ENCODE measurements around the gene TXNRD2.

Gene TXNRD2

DNA sequence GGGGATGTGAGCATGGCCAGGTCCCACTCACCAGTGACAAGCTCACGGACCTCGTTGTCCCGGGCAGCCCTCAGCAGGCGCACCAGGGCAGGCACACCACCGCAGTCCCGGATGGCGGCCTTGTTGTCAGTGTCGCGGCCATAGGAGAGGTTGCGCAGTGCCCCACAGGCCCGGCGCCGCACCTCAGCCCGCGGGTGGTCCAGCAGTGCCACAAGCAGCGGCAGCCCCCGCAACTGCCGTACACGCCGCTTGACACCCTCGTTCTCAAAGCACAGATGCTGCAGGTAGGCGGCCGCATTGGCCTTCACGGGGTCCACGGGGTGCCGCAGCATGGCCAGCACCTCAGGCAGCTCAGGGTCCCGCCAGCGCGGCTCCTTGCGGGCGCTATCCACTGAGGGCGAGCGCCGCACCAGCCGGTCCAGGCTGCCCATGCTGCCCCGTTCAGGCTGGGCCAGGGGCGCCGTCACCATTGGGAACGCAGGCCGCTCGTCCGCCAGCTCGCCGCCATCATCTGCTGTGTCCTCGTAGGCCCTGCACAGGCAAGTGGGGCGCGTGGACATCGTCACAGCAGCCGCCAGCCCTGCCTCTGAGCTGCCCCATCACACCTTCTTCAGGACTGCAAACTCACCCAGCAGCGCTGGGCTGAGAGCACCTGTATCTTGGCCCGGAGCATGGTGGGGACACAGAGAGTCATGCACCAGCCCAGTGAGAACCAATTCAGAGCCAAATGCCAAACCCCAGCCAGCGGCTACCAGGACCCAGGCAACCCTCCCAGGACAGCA is 38.3 kb upstream of the TXNRD2 start:
- no peak for DNase-seq

DNA sequence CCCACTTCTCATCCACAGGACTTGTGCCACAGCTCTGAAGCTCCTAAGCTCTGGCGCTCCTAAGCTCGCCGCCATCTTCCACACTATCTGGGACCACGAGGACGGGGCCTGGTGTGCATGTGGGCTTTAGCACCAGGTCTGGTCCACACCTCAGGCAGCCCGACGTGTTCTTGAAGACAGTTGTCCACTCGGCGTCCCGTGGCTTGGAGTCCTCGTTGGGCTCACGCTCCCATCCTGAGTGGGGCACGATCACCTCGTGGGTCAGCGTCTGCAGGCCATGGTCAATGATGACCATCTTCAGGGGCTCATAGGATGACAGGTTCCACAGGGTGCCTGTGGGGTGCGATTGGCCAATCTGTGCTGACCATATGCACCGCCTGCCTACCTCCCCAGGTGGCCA is 37.1 kb upstream of the TXNRD2 start:
- DNase-seq, result no peak

DNA sequence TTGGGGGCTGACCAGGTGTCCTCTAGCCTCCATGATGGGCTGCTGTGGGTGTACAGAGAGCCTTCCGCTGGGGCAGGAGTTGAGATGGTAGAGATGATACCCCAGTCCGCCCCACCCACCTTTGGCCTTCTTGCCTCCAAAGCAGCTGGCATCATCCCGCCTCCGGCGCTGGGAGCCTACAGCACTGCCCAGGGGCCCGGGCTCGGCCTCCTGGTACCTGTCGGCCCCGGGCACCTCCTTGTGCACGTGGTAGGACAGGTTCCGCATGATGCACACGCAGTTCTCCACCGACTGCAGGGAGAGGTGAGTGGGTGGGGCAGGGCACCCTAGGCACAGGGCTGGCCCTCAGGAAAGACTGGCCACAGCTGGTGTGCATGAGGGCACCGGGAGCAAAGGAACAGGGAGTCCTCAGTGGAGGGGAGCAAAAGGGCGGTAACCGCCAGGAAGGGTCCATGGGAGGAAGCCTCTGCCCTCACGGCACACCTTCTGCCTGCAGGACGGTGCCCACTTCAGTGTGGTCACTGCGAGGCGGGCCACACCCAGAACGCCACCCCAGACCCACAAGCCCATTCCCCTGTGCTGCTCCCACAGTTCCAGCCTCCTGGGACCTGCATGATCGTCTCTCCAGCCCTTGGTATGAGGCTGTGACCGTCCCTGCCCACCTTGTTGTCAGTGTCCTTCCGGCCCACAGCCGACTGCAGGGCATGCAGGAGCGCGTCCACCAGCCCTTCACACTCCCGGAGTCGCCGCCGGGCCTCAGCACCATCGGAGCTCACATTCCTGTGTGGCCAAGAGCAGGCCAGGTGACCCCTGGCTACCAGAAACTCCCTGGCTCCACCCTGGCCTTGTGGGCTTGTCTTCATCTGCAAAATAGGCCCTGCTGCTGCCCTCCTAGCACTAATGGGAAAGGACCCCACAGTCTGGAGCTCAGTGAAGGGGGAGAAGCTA is 36.0 kb upstream of the TXNRD2 start:
- no peak for DNase-seq

DNA sequence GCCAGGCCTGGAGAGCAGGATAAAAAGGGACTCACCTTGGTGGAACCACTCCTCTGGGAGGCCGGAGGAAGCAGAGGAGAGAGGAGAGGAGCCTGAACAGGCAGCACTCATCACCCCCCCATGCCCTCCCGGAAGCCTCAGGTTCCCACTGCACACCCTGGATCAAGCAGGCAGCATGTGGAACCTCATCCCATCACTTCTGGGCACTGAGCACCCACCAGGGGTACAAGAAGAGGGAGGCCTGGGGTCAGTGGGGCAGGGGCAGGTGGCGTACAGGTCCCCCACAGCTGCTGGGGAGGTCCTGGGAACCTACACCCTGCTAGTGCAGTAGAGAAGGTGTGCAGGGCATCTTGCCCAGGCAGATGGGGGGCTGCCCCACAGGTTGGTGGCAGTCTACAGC is 35.1 kb upstream of the TXNRD2 start:
- DNase-seq, result no peak

DNA sequence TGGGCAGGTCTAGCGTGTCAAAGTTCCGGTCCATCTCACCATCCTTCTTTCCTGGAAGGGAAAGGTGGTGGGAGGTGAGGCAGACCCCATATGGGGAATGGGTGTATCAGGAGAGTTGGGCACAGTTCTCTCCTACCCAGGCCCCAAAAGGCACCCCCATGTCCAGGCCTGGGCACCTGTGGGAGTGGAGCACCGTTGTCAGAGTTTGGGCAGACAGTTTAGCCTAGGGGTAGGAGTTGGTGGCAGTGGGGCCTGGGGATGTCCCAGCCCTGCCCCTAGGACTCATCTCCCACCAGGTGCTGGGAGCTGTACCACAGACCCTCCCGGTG is 34.1 kb upstream of the TXNRD2 start:
- DNase-seq, result no peak

DNA sequence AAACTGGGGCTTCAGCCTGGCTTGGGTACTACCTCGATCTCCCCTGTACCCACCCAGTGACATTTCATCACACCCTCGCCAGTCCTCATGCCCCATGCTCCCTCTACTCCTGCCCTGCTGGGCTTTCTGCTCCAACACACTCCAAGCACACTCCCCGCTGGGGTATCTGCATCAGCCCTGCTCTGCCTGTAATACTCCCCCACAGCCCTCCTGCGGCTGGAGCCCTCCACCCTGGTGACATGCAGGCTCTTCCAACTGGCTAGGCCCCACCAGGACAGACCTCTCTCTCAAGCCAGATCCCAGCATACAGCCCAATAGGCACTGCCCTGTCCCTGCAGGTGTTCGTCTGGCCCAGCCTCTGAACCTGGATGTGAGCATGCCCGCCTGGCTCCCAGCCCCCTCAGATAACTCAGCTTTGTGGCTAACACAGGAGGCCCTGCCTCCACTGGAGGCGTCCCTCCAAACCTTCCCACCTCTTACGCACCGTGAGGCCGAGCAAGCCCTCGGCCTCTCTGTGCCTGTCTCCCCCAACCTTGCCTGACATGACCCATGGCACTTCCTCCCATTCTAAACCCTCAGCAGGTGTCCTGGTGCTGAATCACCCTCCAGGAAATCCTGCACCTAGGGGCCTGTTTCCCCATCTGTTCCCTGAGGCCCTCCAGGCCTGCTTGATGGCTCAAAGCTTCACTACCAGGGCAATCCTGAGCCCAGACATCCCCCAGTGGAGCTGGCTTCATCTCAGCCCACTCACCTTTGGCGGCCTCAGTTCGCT is 33.5 kb upstream of the TXNRD2 start:
- DNase-seq, result no peak

DNA sequence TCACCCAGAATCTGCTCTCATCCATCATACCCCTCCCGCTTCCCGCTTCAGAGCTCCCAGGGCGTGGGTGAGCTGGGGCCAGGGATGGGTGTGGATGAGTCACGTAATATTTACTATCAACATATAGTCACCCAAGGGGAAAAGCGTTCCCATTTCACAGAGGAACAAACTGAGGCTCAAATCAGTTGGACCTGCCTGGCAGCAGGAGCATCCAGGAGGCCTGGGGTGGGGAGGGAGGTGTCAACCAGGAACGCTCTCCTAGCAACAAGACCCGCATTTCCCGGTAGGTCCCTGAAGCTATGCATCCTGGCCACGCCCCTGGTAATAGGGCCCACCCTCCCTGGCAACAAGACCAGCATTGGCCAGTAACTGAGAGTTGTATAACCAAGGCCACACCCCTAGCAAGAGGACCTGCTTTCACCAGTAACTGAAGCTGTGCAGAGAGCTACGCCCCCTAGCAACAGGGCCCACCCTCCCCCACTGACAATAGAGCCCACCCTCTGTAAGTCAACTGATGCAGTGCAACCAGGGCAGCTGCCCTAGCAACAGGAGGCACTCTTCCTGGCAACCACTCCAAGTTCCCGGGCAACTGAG is 32.7 kb upstream of the TXNRD2 start:
- DNase-seq, result peak; percentile 92

DNA sequence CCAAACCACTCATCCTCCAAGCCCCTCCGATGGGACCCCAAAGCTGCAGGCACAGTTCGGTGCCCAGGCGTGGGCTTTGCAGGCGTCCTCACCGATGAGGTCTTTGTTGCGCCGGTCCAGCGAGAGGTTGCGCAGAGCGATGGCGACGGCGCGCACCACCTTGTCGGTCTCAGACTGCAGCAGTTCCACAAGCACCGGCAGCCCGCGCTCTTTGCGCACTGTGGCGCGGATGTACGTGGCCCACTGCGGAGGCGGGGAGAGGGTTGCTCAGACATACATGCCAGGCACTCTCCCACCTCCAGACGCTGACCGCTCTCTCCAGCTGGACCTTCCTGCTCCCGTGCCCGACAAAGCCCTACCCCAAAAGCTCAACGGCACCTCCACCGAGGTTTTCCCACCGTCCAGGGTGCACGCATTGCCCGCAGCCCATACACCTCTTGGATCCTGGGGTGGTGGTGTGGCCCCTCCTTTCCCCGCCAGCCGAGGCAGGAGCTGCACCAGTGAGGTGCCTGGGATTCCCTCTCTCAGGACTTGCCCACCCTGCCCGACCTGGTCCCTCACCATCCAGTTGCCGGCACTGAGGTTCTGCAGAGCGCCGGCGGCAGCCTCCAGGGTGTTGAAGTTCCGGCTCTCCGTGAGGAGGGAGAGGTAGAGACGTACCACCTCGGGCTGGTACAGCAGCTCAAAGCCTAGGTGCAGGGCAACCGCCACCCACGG is 32.1 kb upstream of the TXNRD2 start:
- no peak for DNase-seq

DNA sequence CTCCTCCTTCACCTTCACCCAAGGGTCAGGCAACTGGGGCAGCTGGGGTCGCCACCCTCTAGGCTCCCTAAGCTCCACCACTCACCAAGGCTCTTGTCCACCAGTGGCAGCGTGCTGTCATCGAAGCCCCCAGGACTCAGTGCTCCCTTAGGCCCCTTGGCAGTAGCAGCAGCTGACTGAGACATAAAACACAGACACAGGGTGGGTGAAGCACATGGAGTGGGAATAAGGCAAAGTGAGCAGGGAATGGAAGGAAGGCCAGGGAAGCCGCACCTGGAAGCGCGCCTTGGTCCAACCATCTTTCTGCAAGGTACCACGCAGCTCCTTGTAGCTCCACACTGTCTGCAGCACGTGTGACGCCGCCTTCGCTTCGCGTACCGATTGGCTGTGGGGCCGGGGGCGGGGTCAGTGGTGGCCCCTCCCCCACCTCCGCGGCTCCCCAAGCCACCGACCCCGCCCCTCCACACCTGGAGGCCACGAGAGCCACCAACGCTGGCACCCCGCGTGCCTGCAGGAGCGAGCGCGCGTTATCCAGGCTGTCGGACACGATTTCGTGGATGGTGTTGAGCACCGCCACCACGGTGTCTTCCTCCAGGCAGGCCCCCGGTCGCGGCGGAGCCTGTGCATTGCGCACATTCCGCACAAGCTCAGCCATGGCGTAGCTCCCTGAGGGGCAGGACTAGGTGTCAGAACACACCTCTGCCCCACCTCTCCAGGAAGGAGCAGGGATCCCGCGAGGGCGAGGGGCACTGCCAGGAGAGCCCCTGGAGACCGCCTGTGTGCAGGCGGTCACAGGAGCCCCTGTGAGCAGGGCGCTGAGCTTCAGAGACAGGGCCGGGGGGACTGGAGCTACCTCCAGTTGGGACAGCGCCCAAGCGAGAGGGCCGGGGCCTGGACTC is 31.3 kb upstream of the TXNRD2 start:
- DNase-seq, result no peak

DNA sequence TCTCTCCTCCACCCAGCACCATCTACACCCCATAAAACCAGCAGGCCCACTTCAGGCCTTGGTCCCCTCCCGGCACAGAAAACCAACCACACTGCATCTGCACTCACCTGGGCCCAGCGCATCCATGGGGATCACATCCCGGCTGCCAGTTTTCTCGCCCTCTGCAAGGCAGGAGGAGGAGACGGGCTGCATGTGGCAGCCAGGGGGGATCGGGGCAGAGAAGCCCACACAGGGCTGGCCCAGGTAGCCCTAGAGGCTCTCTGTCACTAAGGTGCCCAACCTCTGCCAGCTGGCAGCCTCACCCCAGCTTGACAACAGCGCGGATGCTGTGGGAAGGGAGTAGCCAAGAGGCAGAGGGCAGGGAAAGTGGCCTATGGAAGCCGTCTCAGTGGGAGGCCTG is 30.6 kb upstream of the TXNRD2 start:
- no peak for DNase-seq

DNA sequence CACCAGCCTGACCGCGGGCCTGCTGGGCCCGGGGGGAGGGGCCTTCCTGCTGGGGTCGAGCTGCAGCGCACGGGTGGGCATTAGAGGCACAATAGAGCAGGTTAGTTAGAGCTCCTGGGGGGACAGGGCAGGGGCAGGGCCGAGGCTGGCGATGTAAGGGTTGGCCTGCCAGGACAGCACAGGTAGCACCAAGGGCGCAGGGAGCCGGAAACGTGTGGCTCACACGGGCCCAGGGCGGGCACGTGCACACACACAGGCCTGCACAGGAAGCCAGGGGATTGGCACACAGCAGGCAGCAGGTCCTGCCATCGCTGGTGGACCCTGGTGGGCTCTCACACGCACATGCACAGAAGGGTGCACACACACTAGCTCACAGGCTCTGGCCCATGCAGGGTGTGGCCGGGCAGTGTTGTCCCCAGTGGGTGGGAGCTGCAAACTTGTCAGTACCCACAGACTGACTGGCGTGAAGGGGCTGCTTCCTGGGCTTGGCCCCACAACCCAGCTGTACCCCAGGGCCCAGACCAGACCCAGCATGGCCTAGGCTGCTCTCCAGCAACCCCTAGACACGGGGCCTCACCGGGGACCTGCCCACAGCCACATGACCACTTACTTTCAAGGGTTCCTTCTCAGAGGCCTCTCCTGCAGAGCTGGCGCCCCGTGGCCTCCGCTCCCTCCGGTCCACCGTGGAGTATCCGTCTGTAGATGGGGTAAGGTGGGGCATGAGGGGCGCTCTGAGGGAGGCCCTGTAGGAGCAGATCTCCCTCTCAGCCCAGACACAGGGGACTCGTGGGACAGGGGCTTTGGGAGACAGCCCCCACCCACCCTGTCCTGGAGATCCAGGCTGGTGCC is 29.9 kb upstream of the TXNRD2 start:
- no peak for DNase-seq

DNA sequence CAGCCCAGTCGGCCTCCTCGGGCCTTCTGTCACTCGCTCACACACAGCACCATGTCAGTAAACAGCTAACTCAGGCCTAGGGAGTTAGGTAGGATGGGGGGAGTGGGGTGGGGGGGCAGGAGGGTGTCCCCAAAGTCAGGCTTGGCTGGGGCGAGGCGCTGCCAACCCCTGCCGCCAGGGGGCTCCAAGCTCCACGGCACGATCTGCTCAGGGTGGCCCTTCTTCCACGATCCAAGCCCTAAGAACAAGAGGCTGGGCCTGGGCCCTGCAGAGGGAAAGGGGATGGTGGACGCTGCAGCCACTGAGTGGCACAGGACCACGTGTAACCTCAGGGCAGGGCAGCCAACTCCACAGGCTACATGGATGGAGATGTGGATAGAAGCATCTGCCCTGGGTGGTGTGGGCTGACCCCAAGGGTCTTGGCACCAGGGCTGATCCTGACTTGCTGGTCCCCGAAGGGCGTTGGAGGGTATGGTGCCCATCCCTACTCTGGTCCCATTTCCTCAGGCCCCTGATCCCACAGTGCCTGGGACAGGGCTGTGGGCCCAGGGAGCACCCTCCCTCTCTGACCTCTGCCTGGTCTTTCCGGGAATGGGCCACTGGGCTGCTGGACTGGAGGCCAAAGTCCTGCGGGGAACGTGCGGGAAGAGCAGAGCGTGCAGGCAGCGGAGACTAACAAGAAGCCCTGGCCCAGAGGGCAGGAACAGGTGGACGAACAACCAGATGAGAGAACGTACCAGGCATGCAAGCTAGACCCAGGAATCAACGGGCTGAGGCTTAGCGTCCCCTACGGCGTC is 29.1 kb upstream of the TXNRD2 start:
- no peak for DNase-seq

DNA sequence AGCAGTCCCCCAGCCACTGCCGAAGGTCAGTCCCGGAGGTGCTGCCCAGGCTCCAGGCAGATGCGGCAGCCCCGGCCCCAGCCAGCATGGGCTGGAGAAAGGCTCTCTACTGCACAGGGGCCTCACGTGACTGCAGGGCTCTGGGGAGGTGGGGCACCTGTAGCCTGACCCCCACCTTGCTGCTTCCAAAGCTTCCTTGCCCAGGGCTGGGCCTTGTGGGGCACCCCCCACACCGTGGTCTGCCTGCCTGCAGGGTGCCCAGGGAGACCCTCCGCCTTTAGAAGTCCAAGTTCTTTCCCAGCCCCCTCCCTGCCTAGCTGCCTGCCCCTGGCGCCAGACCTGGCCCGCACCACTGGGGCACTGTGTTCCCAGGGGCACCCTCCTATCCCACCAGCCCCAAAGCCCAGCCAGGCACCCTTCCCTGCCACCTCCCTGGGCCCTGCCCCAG is 28.4 kb upstream of the TXNRD2 start:
- no peak for DNase-seq

DNA sequence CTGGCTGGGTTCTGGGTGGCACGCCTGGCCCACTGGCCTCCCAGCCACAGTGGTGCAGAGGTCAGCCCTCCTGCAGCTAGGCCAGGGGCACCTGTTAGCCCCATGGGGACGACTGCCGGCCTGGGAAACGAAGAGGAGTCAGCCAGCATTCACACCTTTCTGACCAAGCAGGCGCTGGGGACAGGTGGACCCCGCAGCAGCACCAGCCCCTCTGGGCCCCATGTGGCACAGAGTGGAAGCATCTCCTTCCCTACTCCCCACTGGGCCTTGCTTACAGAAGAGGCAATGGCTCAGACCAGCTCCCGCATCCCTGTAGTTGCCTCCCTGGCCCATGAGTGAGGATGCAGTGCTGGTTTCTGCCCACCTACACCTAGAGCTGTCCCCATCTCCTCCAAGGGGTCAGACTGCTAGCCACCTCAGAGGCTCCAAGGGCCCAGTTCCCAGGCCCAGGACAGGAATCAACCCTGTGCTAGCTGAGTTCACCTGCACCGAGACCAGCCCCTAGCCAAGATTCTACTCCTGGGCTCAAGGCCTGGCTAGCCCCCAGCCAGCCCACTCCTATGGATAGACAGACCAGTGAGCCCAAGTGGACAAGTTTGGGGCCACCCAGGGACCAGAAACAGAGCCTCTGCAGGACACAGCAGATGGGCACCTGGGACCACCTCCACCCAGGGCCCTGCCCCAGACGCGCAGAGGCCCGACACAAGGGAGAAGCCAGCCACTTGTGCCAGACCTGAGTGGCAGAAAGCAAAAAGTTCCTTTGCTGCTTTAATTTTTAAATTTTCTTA is 27.7 kb upstream of the TXNRD2 start:
- DNase-seq, result no peak

DNA sequence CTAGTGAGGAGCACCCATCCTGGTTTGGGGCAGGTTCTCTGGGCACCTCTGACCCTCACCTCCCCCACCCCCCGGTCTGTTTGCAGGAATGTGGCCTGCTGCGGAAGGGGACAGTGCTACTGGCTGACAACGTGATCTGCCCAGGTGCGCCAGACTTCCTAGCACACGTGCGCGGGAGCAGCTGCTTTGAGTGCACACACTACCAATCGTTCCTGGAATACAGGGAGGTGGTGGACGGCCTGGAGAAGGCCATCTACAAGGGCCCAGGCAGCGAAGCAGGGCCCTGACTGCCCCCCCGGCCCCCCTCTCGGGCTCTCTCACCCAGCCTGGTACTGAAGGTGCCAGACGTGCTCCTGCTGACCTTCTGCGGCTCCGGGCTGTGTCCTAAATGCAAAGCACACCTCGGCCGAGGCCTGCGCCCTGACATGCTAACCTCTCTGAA is 26.9 kb upstream of the TXNRD2 start:
- DNase-seq, result no peak

DNA sequence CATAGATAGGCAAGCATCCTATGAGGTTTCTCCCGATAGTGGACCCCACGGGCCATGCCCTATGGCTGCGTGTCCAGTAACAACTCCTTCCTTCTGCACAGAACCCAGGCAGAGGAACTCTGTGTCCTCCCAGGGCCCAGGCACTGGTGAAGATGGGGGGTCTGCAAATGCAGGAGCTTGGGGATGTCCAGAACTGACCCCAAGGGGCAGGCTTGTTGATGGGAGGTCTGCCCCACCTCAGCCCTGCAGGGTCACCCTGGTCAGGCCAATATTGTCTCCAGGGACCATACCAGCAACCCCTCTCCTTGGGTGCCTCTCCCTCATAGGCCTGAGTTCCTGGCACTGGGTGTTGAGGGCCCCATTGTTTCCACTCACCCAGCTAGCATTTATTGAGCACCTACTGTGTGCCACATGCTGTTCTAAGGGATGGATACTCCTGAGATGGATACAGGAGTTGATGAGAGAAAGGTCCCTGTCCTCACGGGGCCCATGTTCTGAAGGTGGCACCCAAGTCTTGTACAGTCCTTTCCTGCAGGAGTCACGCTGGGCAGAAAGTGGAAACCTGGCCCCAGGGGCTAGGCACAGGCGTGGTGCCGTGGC is 26.3 kb upstream of the TXNRD2 start:
- DNase-seq, result no peak

DNA sequence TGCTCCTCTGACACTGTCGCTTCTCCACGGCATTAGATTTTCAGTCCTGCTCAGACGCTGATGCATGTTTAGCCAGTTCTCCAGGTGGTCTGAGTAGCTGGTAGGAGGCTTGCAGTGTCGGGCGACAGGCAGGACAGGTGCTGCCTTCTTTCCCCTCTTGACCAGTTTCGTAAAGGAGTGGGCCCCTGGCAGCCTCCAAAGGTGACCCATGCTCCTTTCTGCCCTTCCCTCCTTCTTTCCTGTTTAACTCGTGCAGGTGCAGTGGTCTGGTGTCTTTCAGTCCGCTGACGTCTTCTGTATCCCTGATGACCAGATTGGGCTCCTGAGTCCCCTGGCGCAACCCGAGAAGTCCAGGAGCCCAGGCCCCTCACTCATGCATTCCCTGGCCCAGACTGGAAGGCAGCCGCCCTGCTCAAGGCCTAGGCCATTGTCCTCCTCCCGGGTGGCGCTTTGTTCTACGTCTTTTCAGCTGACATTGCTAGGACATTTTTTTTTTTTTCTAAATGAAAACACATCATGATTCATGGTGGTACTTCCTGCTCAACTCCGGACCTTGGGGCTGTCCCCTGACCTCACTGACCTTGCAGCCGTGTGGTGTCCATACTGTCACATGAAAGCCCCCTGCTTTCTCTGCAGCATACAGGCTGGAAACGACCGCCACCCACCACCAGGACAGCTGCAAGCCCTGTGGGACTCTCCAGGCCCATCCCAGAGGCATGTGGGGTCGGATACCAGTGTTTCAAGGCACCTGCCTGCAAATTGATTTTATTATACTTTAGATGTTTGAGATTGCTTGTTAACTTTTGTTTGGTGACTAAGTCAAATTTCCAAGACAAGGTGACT is 25.5 kb upstream of the TXNRD2 start:
- no peak for DNase-seq
